Measurements from ENCODE around the gene ARHGEF3. TPM values are rescaled to one million over a fixed set of nuclear protein-coding genes. Genes with fewer than 3 reads are reported as not detected.
"Not testable (repeated sequence)": the region's sequence is repeated elsewhere in the genome, so short reads cannot be mapped to it uniquely, and the experiment has no call there.

Gene ARHGEF3
- total RNA-seq, 1 donor: 26.3 TPM

GRCh38 chr3:56763233-56763632, 38.5 kb downstream of the ARHGEF3 start:
- TF ChIP-seq CTCF (IDR thresholded peaks at IDR 0.05; ENCODE audit: insufficient read depth, low read length): no peak
- H3K4me3 ChIP-seq (ENCODE audit: low read depth, low read length): no peak overlapping the region
- no peak for DNase-seq (ENCODE audit: low read depth)

GRCh38 chr3:56762718-56763117, 39.0 kb downstream of the ARHGEF3 start:
- H3K4me3 ChIP-seq (ENCODE audit: low read depth, low read length): no peak overlapping the region
- no peak for DNase-seq (ENCODE audit: low read depth)
- TF ChIP-seq CTCF (IDR thresholded peaks at IDR 0.05; ENCODE audit: insufficient read depth, low read length): no peak

GRCh38 chr3:56761887-56762651, 39.7 kb downstream of the ARHGEF3 start:
- no peak overlapping the region for H3K4me3 ChIP-seq (ENCODE audit: low read depth, low read length)
- peak; percentile 86 for DNase-seq (ENCODE audit: low read depth)
- no peak for TF ChIP-seq CTCF (IDR thresholded peaks at IDR 0.05; ENCODE audit: insufficient read depth, low read length)

GRCh38 chr3:56761023-56761422, 40.7 kb downstream of the ARHGEF3 start:
- TF ChIP-seq CTCF (IDR thresholded peaks at IDR 0.05; ENCODE audit: insufficient read depth, low read length): no peak
- no peak for DNase-seq (ENCODE audit: low read depth)
- no peak overlapping the region for H3K4me3 ChIP-seq (ENCODE audit: low read depth, low read length)

- no peak overlapping the region for H3K4me3 ChIP-seq (ENCODE audit: low read depth, low read length)
- DNase-seq (ENCODE audit: low read depth): no peak
- no peak for TF ChIP-seq CTCF (IDR thresholded peaks at IDR 0.05; ENCODE audit: insufficient read depth, low read length)
Observed at GRCh38 chr3:56759532-56759931, 42.2 kb downstream of the ARHGEF3 start.

GRCh38 chr3:56758539-56758981, 43.2 kb downstream of the ARHGEF3 start:
- DNase-seq (ENCODE audit: low read depth): peak; percentile 88
- TF ChIP-seq CTCF (IDR thresholded peaks at IDR 0.05; ENCODE audit: insufficient read depth, low read length): no peak
- H3K4me3 ChIP-seq (ENCODE audit: low read depth, low read length): no peak overlapping the region

GRCh38 chr3:56758042-56758441, 43.7 kb downstream of the ARHGEF3 start:
- not testable (repeated sequence) for H3K4me3 ChIP-seq (ENCODE audit: low read depth, low read length); DNase-seq (ENCODE audit: low read depth)
